Measurements from ENCODE around the gene COA8.

GRCh38 chr14:103634156-103634555, 71.4 kb downstream of the COA8 start:
- TF ChIP-seq POLR2AphosphoS5 (IDR thresholded peaks at IDR 0.05; ENCODE audit: low read depth, low read length): no peak
- TF ChIP-seq POLR2A (IDR thresholded peaks at IDR 0.05; ENCODE audit: low read depth, low read length): no peak
